Endothelial cell of umbilical vein (primary cell): ENCODE results near the gene GBF1. TPM values are rescaled to one million over a fixed set of nuclear protein-coding genes. Genes with fewer than 3 reads are reported as not detected.

Experiments
- BruUV-seq: library from RNA; stranded (reverse); fragments of 400-500 nt; replicated peaks from 2 replicates; lab custom pipeline; 2021; lab: Mats Ljungman, UMichigan
- CTCF ChIA-PET: fragments of 300-600, 350-600 bp; sonication (Branson Sonifier 250); formaldehyde crosslinking; loops from one replicate; lab custom pipeline; 2021; ENCODE audit warnings: antibody characterized with exemption, inconsistent platforms; lab: Charles Lee
- POLR2A ChIA-PET: fragments of 300-600, 350-600 bp; sonication (Branson Sonifier 250); formaldehyde crosslinking; loops from one replicate; lab custom pipeline; 2021; ENCODE audit warnings: antibody characterized with exemption, inconsistent platforms; lab: Charles Lee
- DNase-seq: peaks from one replicate; pipeline ENCODE4 v3.0.0-alpha.2; 2011; ENCODE audit warnings: low read depth, low spot score
- FAIRE-seq: peaks from 2 replicates; lab custom pipeline; 2011; peaks lifted over from hg19 to GRCh38; lab: Jason Lieb, UNC
- H2AFZ ChIP-seq: 2 replicates; pipeline ENCODE4 v1.6.0; 2012; ENCODE audit warnings: low read depth, low read length, control low read depth, inconsistent platforms
- H3K27ac ChIP-seq: 2 replicates; pipeline ENCODE4 v1.5.1; 2011; ENCODE audit warnings: low read depth, mild to moderate bottlenecking, control low read depth, low read length, moderate library complexity; ENCODE audit not compliant: insufficient read depth
- H3K27me3 ChIP-seq, 2 experiments: 2 replicates each; pipeline versions ENCODE4 v1.6.0 to v1.6.1; 2011; ENCODE audit warnings: low read length in 2 of 2, mixed read lengths in 1 of 2; ENCODE audit not compliant: control insufficient read depth in 2 of 2, insufficient read depth in 2 of 2
- H3K36me3 ChIP-seq, 2 experiments: 2 replicates in 1 of 2; 3 replicates in 1 of 2; pipeline ENCODE4 v1.5.1; 2011; ENCODE audit warnings: low read length in 2 of 2, mild to moderate bottlenecking in 1 of 2, moderate library complexity in 1 of 2; ENCODE audit not compliant: control insufficient read depth in 2 of 2, insufficient read depth in 2 of 2; ENCODE audit errors: extremely low read depth in 1 of 2
- H3K4me1 ChIP-seq: 3 replicates; pipeline ENCODE4 v1.5.1; 2011; ENCODE audit warnings: mild to moderate bottlenecking, low read length; ENCODE audit not compliant: control insufficient read depth, insufficient read depth; ENCODE audit errors: extremely low read depth
- H3K4me2 ChIP-seq: 2 replicates; pipeline ENCODE4 v1.6.1; 2011; ENCODE audit warnings: low read length, control low read depth, mixed read lengths; ENCODE audit not compliant: insufficient read depth
- H3K4me3 ChIP-seq, 3 experiments: fragments of 200-600 bp in 1 of 3; sonication (generic), shearing (Covaris generic) in 1 of 3; replicated peaks in 1 of 3; 2 replicates each; pipeline ENCODE4 v1.5.1; 2011 to 2016; ENCODE audit warnings: control low read depth in 3 of 3, low read length in 3 of 3, mild to moderate bottlenecking in 2 of 3, inconsistent platforms in 1 of 3, low read depth in 1 of 3, moderate library complexity in 1 of 3; ENCODE audit not compliant: insufficient read depth in 1 of 3
- H3K79me2 ChIP-seq: 2 replicates; pipeline ENCODE4 v1.6.0; 2012; ENCODE audit warnings: low read length, inconsistent platforms; ENCODE audit not compliant: control insufficient read depth, insufficient read depth
- H3K9ac ChIP-seq: replicated peaks from 2 replicates; pipeline ENCODE3; 2011; ENCODE audit warnings: low read length, control low read depth; ENCODE audit not compliant: insufficient read depth; ENCODE audit errors: extremely low read depth
- H3K9me1 ChIP-seq: replicated peaks from 3 replicates; pipeline ENCODE4 v1.6.0; 2011; ENCODE audit warnings: mild to moderate bottlenecking, low read length; ENCODE audit not compliant: control insufficient read depth, insufficient read depth; ENCODE audit errors: extremely low read depth
- H3K9me3 ChIP-seq: replicated peaks from 2 replicates; pipeline ENCODE4 v1.5.1; 2012; ENCODE audit warnings: low read length, inconsistent platforms; ENCODE audit not compliant: control insufficient read depth, insufficient read depth
- H4K20me1 ChIP-seq: replicated peaks from 2 replicates; pipeline ENCODE3; 2011; ENCODE audit warnings: mild to moderate bottlenecking, low read length; ENCODE audit not compliant: control insufficient read depth, insufficient read depth; ENCODE audit errors: extremely low read depth
- EZH2 ChIP-seq: IDR thresholded peaks from 2 replicates; pipeline ENCODE4 v1.6.1; 2012; ENCODE audit warnings: borderline replicate concordance, low read depth, mild to moderate bottlenecking, moderate library complexity, low read length, inconsistent platforms; ENCODE audit not compliant: severe bottlenecking
- FOS ChIP-seq: IDR thresholded peaks from 2 replicates; pipeline ENCODE4 v1.6.1; 2011; ENCODE audit warnings: mild to moderate bottlenecking, low read length, moderate library complexity, borderline replicate concordance; ENCODE audit not compliant: insufficient read depth
- GATA2 ChIP-seq: IDR thresholded peaks from 2 replicates; pipeline ENCODE4 v1.7.0; 2011; ENCODE audit warnings: low read depth, mild to moderate bottlenecking, moderate library complexity, mixed read lengths, low read length; ENCODE audit not compliant: insufficient read length, insufficient read depth
- JUN ChIP-seq: IDR thresholded peaks from 2 replicates; pipeline ENCODE4 v1.6.1; 2011; ENCODE audit warnings: borderline replicate concordance, low read depth; ENCODE audit not compliant: insufficient read length, insufficient read depth
- MYC ChIP-seq: IDR thresholded peaks from one replicate; pipeline ENCODE4 v1.6.1; 2011; ENCODE audit warnings: mild to moderate bottlenecking, low read depth, low read length
- POLR2A ChIP-seq: IDR thresholded peaks from 2 replicates; pipeline ENCODE4 v1.6.1; 2012; ENCODE audit warnings: low read depth, mild to moderate bottlenecking, control low read depth, low read length
- POLR2AphosphoS5 ChIP-seq: IDR thresholded peaks from 2 replicates; pipeline ENCODE4 v1.6.1; 2012; ENCODE audit warnings: low read depth, mild to moderate bottlenecking, control low read depth, low read length, moderate library complexity; ENCODE audit not compliant: insufficient read depth
- dilution Hi-C: fragments of 300-500 bp; cut with MboI; formaldehyde crosslinking; loops from one replicate; pipeline ENCODE4 v1.15.0; 2019; ENCODE audit warnings: low sequenced_read_pairs; ENCODE audit not compliant: extremely low pct_ligation_motif_present
- intact Hi-C: fragments of 100-400 bp; cut with micrococcal nuclease; formaldehyde crosslinking; loops from one replicate; pipeline ENCODE4 v1.10.0; 2022
- polyA plus RNA-seq, 4 experiments: library from polyadenylated mRNA; depleted of rRNA in 3 of 4; stranded (reverse) in 3 of 4; unstranded in 1 of 4; fragments of >200 nt; gene quantifications; 2 replicates each; pipeline versions ENCODE4 v1.2.1 to v1.2.3, GENCODE V29; 2011 to 2012; ENCODE audit warnings: missing spikeins in 1 of 4
- total RNA-seq: library from RNA; stranded (reverse); gene quantifications from 2 replicates; pipeline ENCODE4 v1.2.3, GENCODE V29; 2021
- TF ChIP-seq, protein P1 (sequence below), 2 donors: IDR thresholded peaks; 1 replicate in 1 of 2; 2 replicates in 1 of 2; pipeline ENCODE4 v1.5.1; 2011; ENCODE audit warnings: low read length in 2 of 2, mild to moderate bottlenecking in 2 of 2, moderate library complexity in 2 of 2, control low read depth in 1 of 2, inconsistent platforms in 1 of 2, low read depth in 1 of 2; ENCODE audit not compliant: insufficient read depth in 1 of 2; ENCODE audit errors: extremely low read depth in 1 of 2

Gene GBF1
- total and polyA plus RNA-seq, 2 donors (not counting 3 experiments of a cell fraction or from before 2014, with no cell fraction given): 26.0 to 49.7 TPM

DNA sequence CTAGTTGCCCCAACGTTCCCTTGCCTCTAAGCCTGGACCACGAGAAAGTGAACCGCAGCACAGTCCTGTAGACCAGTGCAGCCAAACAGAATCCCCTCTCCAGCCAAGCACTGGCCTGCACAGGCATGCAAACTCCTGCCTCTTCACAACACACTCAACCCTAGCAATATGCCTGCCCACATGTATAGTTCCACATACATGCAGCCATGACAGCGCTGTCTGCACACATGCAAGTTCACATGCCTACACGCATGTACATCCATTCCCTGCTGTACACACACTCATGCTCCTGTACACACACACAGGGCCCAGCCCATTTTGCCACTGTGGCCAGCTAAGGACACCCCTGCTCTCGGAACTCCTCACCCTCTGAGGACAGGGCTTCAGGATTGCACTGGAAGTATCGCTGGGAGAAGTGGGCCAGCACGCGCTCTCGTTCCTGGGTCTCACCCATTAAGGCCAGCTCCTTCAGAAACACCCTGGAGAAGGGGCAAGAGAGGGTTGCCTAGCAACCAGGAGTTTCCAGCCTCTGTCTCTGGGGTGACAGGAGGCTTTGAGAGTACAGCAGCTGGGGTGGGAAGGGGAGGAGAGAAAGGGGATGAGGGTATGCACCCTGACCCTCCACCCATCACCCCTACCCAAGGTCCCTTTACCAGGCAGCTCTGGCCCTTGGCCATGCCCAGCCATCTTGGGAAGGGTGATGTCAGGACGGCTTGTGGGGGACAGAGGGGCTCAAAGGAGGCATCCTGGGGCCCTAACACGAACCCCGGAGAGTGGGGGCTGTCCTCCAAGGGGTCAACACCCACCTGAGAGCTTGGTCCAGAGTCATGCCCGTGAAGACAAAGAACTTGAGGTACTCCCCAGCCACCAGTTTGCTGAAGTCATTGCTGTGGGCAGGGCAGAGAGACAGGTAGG is 166.3 kb downstream of the GBF1 start:
- intact Hi-C loops: no loop called here
- H3K79me2 ChIP-seq: no peaks in the 10 kb centered on the region
- no peak overlapping the region for H2AFZ ChIP-seq
- H3K9ac ChIP-seq: no peak overlapping the region
- no peak for DNase-seq
- H3K4me1 ChIP-seq: no peaks in the 10 kb centered on the region
- no TSS peak for BruUV-seq
- H3K4me2 ChIP-seq: no peak overlapping the region
- H3K27me3 ChIP-seq: peaks cover 40 to 53% of the 10 kb centered on the region in 2 experiments
- H3K27ac ChIP-seq: no peak overlapping the region
- FAIRE-seq: no peak
- H3K36me3 ChIP-seq: no peaks in the 10 kb centered on the region
- dilution Hi-C loops: no loop called here
- POLR2A ChIA-PET: no interaction called here
- TF ChIP-seq EZH2 (no peak), FOS (no peak), JUN (no peak), GATA2 (no peak)
- no peak overlapping the region for H3K4me3 ChIP-seq
- CTCF ChIA-PET: interaction anchor here (0.6 to 2.4 kb wide), 6 partner anchors 8 to 68 kb away, joined by 3 to 8 read pairs (median 4); no protein-coding TSS in a partner anchor
- H3K9me3 ChIP-seq: no peaks in the 10 kb centered on the region
- no peaks in the 10 kb centered on the region for H3K9me1 ChIP-seq
- H4K20me1 ChIP-seq: no peaks in the 10 kb centered on the region

DNA sequence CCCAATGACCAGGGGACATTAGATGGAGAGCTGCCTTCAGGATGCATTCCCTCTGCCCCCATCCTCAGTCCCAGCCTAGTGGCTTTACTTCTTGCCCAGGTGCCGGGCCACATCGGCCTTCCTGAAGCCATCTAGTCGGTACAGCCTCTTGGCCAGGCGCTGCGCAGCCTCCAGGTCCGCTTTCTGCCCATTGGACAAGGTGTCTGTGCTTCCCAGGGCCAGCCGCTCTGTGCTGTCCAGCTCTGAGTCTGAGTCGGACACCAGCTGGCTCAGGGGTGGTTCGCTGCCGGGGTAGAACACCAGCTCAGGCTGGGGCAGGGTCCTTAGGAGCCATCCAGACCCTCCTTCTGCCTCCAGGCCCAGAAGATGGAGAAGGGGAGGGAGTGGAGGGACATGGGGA is 167.0 kb downstream of the GBF1 start:
- CTCF ChIA-PET: interaction anchor here (0.9 to 2.4 kb wide), 3 partner anchors 9 to 17 kb away, joined by 3 to 8 read pairs (median 3); partner anchors contain the start of gene NFKB2
- Histone ChIP-seq H3K4me1 (no peaks in the 10 kb centered on the region), H3K9me1 (no peaks in the 10 kb centered on the region), H3K4me3 (no peak overlapping the region), H3K27ac (no peak overlapping the region), H3K79me2 (no peaks in the 10 kb centered on the region), H3K27me3 (peaks cover 40 to 52% of the 10 kb centered on the region in 2 experiments), H3K4me2 (no peak overlapping the region), H3K9ac (no peak overlapping the region), H3K9me3 (no peaks in the 10 kb centered on the region), H4K20me1 (no peaks in the 10 kb centered on the region), H2AFZ (no peak overlapping the region), H3K36me3 (no peaks in the 10 kb centered on the region)
- POLR2A ChIA-PET: no interaction called here
- dilution Hi-C loops: no loop called here
- TF ChIP-seq GATA2 (no peak), MYC (no peak), POLR2AphosphoS5 (no peak), EZH2 (no peak), POLR2A (no peak), JUN (no peak)
- TF ChIP-seq, protein P1, sequence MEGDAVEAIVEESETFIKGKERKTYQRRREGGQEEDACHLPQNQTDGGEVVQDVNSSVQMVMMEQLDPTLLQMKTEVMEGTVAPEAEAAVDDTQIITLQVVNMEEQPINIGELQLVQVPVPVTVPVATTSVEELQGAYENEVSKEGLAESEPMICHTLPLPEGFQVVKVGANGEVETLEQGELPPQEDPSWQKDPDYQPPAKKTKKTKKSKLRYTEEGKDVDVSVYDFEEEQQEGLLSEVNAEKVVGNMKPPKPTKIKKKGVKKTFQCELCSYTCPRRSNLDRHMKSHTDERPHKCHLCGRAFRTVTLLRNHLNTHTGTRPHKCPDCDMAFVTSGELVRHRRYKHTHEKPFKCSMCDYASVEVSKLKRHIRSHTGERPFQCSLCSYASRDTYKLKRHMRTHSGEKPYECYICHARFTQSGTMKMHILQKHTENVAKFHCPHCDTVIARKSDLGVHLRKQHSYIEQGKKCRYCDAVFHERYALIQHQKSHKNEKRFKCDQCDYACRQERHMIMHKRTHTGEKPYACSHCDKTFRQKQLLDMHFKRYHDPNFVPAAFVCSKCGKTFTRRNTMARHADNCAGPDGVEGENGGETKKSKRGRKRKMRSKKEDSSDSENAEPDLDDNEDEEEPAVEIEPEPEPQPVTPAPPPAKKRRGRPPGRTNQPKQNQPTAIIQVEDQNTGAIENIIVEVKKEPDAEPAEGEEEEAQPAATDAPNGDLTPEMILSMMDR (IDR thresholded peaks at IDR 0.05; ENCODE audit: extremely low read depth in 1 of 2, insufficient read depth in 1 of 2, low read depth in 1 of 2, low read length in 2 of 2): no peak
- intact Hi-C loops: no loop called here
- DNase-seq: no peak
- no peak for FAIRE-seq
- no TSS peak for BruUV-seq
